Activated CD4-positive, CD25-positive, alpha-beta regulatory T cell treated with anti-CD3 and anti-CD28 coated beads, Interleukin-2, amount 50 U/mL, for 16 hours (primary cell): Measurements from ENCODE around the gene ALKBH7.

Experiments
- DNase-seq: peaks from one replicate; pipeline ENCODE4 v3.0.0-alpha.2; 2020; ENCODE audit warnings: low read depth, low spot score

The ALKBH7 gene

GRCh38 chr19:6424195-6424938 is 51.8 kb downstream of the ALKBH7 start, which contains the start of gene KHSRP:
TSS of gene KHSRP (minus strand) at chr19:6424811. CDS start at chr19:6424701, 110 bp downstream.
- no peak for DNase-seq
